Measurements from ENCODE around the gene LIFR.

DNA sequence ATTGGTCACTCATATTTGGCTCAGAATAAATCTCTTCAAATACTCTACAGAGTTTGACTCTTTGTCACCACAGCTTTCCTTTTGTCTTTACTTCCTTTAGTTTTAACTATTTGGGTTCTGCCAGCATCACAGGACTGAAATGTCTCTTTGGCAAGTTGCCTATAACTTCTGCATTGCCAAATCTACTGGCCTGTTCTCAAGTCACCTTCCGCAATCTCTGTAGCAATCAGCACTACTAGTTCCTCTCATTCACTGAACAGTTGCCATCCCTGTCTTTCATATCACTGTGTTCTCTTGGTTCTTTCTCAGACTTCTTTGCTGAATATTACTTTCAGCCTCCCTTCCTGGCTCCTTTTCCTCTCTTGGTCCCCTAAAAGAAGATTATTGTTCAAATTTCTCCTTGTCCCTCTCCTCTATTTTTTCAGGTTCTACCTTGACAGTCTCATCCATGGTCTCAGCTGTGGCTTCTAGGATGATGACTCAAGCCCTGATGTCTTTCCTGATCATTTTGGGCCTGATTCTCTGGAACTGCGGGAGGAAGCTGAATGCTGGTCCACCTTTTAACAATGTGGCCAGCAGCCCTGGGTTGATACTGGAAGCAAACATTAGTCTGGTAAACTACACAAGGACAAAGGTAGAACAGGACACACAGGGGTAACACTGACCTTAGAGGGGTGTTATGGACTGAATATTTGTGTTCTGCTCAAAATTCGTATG lies 44.0 kb upstream of the LIFR start:
- TF ChIP-seq, protein P1, sequence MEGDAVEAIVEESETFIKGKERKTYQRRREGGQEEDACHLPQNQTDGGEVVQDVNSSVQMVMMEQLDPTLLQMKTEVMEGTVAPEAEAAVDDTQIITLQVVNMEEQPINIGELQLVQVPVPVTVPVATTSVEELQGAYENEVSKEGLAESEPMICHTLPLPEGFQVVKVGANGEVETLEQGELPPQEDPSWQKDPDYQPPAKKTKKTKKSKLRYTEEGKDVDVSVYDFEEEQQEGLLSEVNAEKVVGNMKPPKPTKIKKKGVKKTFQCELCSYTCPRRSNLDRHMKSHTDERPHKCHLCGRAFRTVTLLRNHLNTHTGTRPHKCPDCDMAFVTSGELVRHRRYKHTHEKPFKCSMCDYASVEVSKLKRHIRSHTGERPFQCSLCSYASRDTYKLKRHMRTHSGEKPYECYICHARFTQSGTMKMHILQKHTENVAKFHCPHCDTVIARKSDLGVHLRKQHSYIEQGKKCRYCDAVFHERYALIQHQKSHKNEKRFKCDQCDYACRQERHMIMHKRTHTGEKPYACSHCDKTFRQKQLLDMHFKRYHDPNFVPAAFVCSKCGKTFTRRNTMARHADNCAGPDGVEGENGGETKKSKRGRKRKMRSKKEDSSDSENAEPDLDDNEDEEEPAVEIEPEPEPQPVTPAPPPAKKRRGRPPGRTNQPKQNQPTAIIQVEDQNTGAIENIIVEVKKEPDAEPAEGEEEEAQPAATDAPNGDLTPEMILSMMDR (IDR thresholded peaks at IDR 0.05; ENCODE audit: poor library complexity, severe bottlenecking), result no peak
- TF ChIP-seq EZH2 (IDR thresholded peaks at IDR 0.05; ENCODE audit: borderline replicate concordance, insufficient read depth, low read length, poor library complexity, severe bottlenecking) (no peak), SMC3 (conservative IDR thresholded peaks at IDR 0.05; ENCODE audit: poor library complexity) (no peak)

All from neural cell (in vitro differentiated cells).